ENCODE measurements around the gene ATF6.

- TF ChIP-seq POLR2AphosphoS2 (conservative IDR thresholded peaks at IDR 0.05; ENCODE audit: low read length) (no peak), CTCF (IDR thresholded peaks at IDR 0.05) (no peak), POLR2A (IDR thresholded peaks at IDR 0.05; ENCODE audit: low read length) (no peak)
Measured at GRCh38 chr1:161777261-161777660, 11.1 kb downstream of the ATF6 start.
